ENCODE measurements around the gene DNER.
"Not testable (repeated sequence)": the region's sequence is repeated elsewhere in the genome, so short reads cannot be mapped to it uniquely, and the experiment has no call there.

The DNER gene

GRCh38 chr2:229506699-229507098 lies 207.7 kb downstream of the DNER start:
- not testable (repeated sequence) for DNase-seq (ENCODE audit: low read depth, low spot score); H3K27ac ChIP-seq (ENCODE audit: low read length); H3K4me3 ChIP-seq (ENCODE audit: low read length); H3K9me3 ChIP-seq (ENCODE audit: control insufficient read depth, insufficient read depth, low read length); H3K27me3 ChIP-seq (ENCODE audit: control insufficient read depth, insufficient read depth, low read length); H3K36me3 ChIP-seq (ENCODE audit: control insufficient read depth, insufficient read depth, low read length); H3K4me1 ChIP-seq (ENCODE audit: control insufficient read depth, insufficient read depth, low read length)
- no CpG with 5 or more reads among the region's 4 CpGs for WGBS (ENCODE audit: insufficient coverage, insufficient read length)

GRCh38 chr2:229501051-229501794 lies 213.1 kb downstream of the DNER start:
- no peak overlapping the region for H3K27ac ChIP-seq (ENCODE audit: low read length)
- WGBS (ENCODE audit: insufficient coverage, insufficient read length), result no CpG with 5 or more reads among the region's 2 CpGs
- no peak overlapping the region for H3K4me3 ChIP-seq (ENCODE audit: low read length)
- no peak for DNase-seq (ENCODE audit: low read depth, low spot score)
- no peaks in the 10 kb centered on the region for H3K9me3 ChIP-seq (ENCODE audit: control insufficient read depth, insufficient read depth, low read length)
- no peaks in the 10 kb centered on the region for H3K36me3 ChIP-seq (ENCODE audit: control insufficient read depth, insufficient read depth, low read length)
- H3K27me3 ChIP-seq (ENCODE audit: control insufficient read depth, insufficient read depth, low read length), result no peaks in the 10 kb centered on the region
- no peaks in the 10 kb centered on the region for H3K4me1 ChIP-seq (ENCODE audit: control insufficient read depth, insufficient read depth, low read length)

GRCh38 chr2:229492034-229492433 lies 222.3 kb downstream of the DNER start:
- no peak for DNase-seq (ENCODE audit: low read depth, low spot score)
- H3K36me3 ChIP-seq (ENCODE audit: control insufficient read depth, insufficient read depth, low read length), result no peaks in the 10 kb centered on the region
- H3K27ac ChIP-seq (ENCODE audit: low read length), result no peak overlapping the region
- WGBS (ENCODE audit: insufficient coverage, insufficient read length), result no CpG with 5 or more reads among the region's 2 CpGs
- H3K4me1 ChIP-seq (ENCODE audit: control insufficient read depth, insufficient read depth, low read length), result peaks cover 3% of the 10 kb centered on the region; the same call in 1 of the 2 replicates
- no peak overlapping the region for H3K4me3 ChIP-seq (ENCODE audit: low read length)
- no peaks in the 10 kb centered on the region for H3K27me3 ChIP-seq (ENCODE audit: control insufficient read depth, insufficient read depth, low read length)
- no peaks in the 10 kb centered on the region for H3K9me3 ChIP-seq (ENCODE audit: control insufficient read depth, insufficient read depth, low read length)

GRCh38 chr2:229490167-229490566 lies 224.2 kb downstream of the DNER start:
- DNase-seq (ENCODE audit: low read depth, low spot score), result no peak
- Histone ChIP-seq H3K4me1 (ENCODE audit: control insufficient read depth, insufficient read depth, low read length) (peaks cover 4% of the 10 kb centered on the region; the same call in 1 of the 2 replicates), H3K27ac (ENCODE audit: low read length) (no peak overlapping the region), H3K36me3 (ENCODE audit: control insufficient read depth, insufficient read depth, low read length) (no peaks in the 10 kb centered on the region), H3K9me3 (ENCODE audit: control insufficient read depth, insufficient read depth, low read length) (no peaks in the 10 kb centered on the region), H3K27me3 (ENCODE audit: control insufficient read depth, insufficient read depth, low read length) (no peaks in the 10 kb centered on the region), H3K4me3 (ENCODE audit: low read length) (no peak overlapping the region)
- WGBS (ENCODE audit: insufficient coverage, insufficient read length), result no CpG with 5 or more reads among the region's 1 CpG

GRCh38 chr2:229489016-229489415 lies 225.3 kb downstream of the DNER start:
- H3K27ac ChIP-seq (ENCODE audit: low read length), result no peak overlapping the region
- no peak for DNase-seq (ENCODE audit: low read depth, low spot score)
- H3K36me3 ChIP-seq (ENCODE audit: control insufficient read depth, insufficient read depth, low read length), result no peaks in the 10 kb centered on the region
- no peak overlapping the region for H3K4me3 ChIP-seq (ENCODE audit: low read length)
- no peaks in the 10 kb centered on the region for H3K27me3 ChIP-seq (ENCODE audit: control insufficient read depth, insufficient read depth, low read length)
- H3K9me3 ChIP-seq (ENCODE audit: control insufficient read depth, insufficient read depth, low read length), result no peaks in the 10 kb centered on the region
- H3K4me1 ChIP-seq (ENCODE audit: control insufficient read depth, insufficient read depth, low read length), result peaks cover 4% of the 10 kb centered on the region; the same call in 1 of the 2 replicates
- no CpG with 5 or more reads among the region's 10 CpGs for WGBS (ENCODE audit: insufficient coverage, insufficient read length)

- no CpG with 5 or more reads among the region's 4 CpGs for WGBS (ENCODE audit: insufficient coverage, insufficient read length)
- Histone ChIP-seq H3K36me3 (ENCODE audit: control insufficient read depth, insufficient read depth, low read length) (no peaks in the 10 kb centered on the region), H3K27ac (ENCODE audit: low read length) (no peak overlapping the region), H3K4me1 (ENCODE audit: control insufficient read depth, insufficient read depth, low read length) (peaks cover 4% of the 10 kb centered on the region; the same call in 1 of the 2 replicates), H3K27me3 (ENCODE audit: control insufficient read depth, insufficient read depth, low read length) (no peaks in the 10 kb centered on the region), H3K9me3 (ENCODE audit: control insufficient read depth, insufficient read depth, low read length) (no peaks in the 10 kb centered on the region), H3K4me3 (ENCODE audit: low read length) (no peak overlapping the region)
- no peak for DNase-seq (ENCODE audit: low read depth, low spot score)
Observed at GRCh38 chr2:229488232-229488631, 226.1 kb downstream of the DNER start.

GRCh38 chr2:229486673-229487072 lies 227.7 kb downstream of the DNER start:
- DNase-seq (ENCODE audit: low read depth, low spot score), result no peak
- H3K27me3 ChIP-seq (ENCODE audit: control insufficient read depth, insufficient read depth, low read length), result no peaks in the 10 kb centered on the region
- no CpG with 5 or more reads among the region's 3 CpGs for WGBS (ENCODE audit: insufficient coverage, insufficient read length)
- H3K36me3 ChIP-seq (ENCODE audit: control insufficient read depth, insufficient read depth, low read length), result no peaks in the 10 kb centered on the region
- H3K4me3 ChIP-seq (ENCODE audit: low read length), result no peak overlapping the region
- no peaks in the 10 kb centered on the region for H3K9me3 ChIP-seq (ENCODE audit: control insufficient read depth, insufficient read depth, low read length)
- H3K4me1 ChIP-seq (ENCODE audit: control insufficient read depth, insufficient read depth, low read length), result peaks cover 4% of the 10 kb centered on the region; the same call in 1 of the 2 replicates
- no peak overlapping the region for H3K27ac ChIP-seq (ENCODE audit: low read length)

GRCh38 chr2:229485857-229486256 lies 228.5 kb downstream of the DNER start:
- peaks cover 4% of the 10 kb centered on the region; the same call in 1 of the 2 replicates for H3K4me1 ChIP-seq (ENCODE audit: control insufficient read depth, insufficient read depth, low read length)
- WGBS (ENCODE audit: insufficient coverage, insufficient read length), result no CpG with 5 or more reads among the region's 8 CpGs
- DNase-seq (ENCODE audit: low read depth, low spot score), result no peak

GRCh38 chr2:229477269-229477755 lies 237.0 kb downstream of the DNER start:
- no CpG with 5 or more reads among the region's 4 CpGs for WGBS (ENCODE audit: insufficient coverage, insufficient read length)
- no peaks in the 10 kb centered on the region for H3K4me1 ChIP-seq (ENCODE audit: control insufficient read depth, insufficient read depth, low read length)

More at GRCh38 chr2:229485857-229486256, 228.5 kb downstream of the DNER start:
- Histone ChIP-seq H3K27ac (ENCODE audit: low read length) (no peak overlapping the region), H3K9me3 (ENCODE audit: control insufficient read depth, insufficient read depth, low read length) (no peaks in the 10 kb centered on the region), H3K4me3 (ENCODE audit: low read length) (no peak overlapping the region), H3K36me3 (ENCODE audit: control insufficient read depth, insufficient read depth, low read length) (no peaks in the 10 kb centered on the region), H3K27me3 (ENCODE audit: control insufficient read depth, insufficient read depth, low read length) (no peaks in the 10 kb centered on the region)

GRCh38 chr2:229475778-229476177 lies 238.6 kb downstream of the DNER start:
- Histone ChIP-seq H3K4me3 (ENCODE audit: low read length) (no peak overlapping the region), H3K4me1 (ENCODE audit: control insufficient read depth, insufficient read depth, low read length) (no peaks in the 10 kb centered on the region), H3K27ac (ENCODE audit: low read length) (no peak overlapping the region), H3K36me3 (ENCODE audit: control insufficient read depth, insufficient read depth, low read length) (no peaks in the 10 kb centered on the region), H3K9me3 (ENCODE audit: control insufficient read depth, insufficient read depth, low read length) (no peaks in the 10 kb centered on the region), H3K27me3 (ENCODE audit: control insufficient read depth, insufficient read depth, low read length) (no peaks in the 10 kb centered on the region)
- no peak for DNase-seq (ENCODE audit: low read depth, low spot score)
- WGBS (ENCODE audit: insufficient coverage, insufficient read length), result no CpG with 5 or more reads among the region's 7 CpGs

More at GRCh38 chr2:229477269-229477755, 237.0 kb downstream of the DNER start:
- DNase-seq (ENCODE audit: low read depth, low spot score), result no peak
- Histone ChIP-seq H3K27me3 (ENCODE audit: control insufficient read depth, insufficient read depth, low read length) (no peaks in the 10 kb centered on the region), H3K9me3 (ENCODE audit: control insufficient read depth, insufficient read depth, low read length) (no peaks in the 10 kb centered on the region), H3K27ac (ENCODE audit: low read length) (no peak overlapping the region), H3K4me3 (ENCODE audit: low read length) (no peak overlapping the region), H3K36me3 (ENCODE audit: control insufficient read depth, insufficient read depth, low read length) (no peaks in the 10 kb centered on the region)

- WGBS (ENCODE audit: insufficient coverage, insufficient read length), result no CpG with 5 or more reads among the region's 4 CpGs
- H3K4me3 ChIP-seq (ENCODE audit: low read length), result no peak overlapping the region
- no peaks in the 10 kb centered on the region for H3K27me3 ChIP-seq (ENCODE audit: control insufficient read depth, insufficient read depth, low read length)
- no peaks in the 10 kb centered on the region for H3K4me1 ChIP-seq (ENCODE audit: control insufficient read depth, insufficient read depth, low read length)
- H3K9me3 ChIP-seq (ENCODE audit: control insufficient read depth, insufficient read depth, low read length), result no peaks in the 10 kb centered on the region
- DNase-seq (ENCODE audit: low read depth, low spot score), result no peak
- no peak overlapping the region for H3K27ac ChIP-seq (ENCODE audit: low read length)
- no peaks in the 10 kb centered on the region for H3K36me3 ChIP-seq (ENCODE audit: control insufficient read depth, insufficient read depth, low read length)
Observed at GRCh38 chr2:229474125-229474524, 240.2 kb downstream of the DNER start.
